GM12878 (cell line): ENCODE data around the gene PRKG1. TPM values are rescaled to one million over a fixed set of nuclear protein-coding genes. Genes with fewer than 3 reads are reported as not detected.

ENCODE experiments used
- ATAC-seq: fragments of 200-7000 bp; cut with Tn5 transposase; 3 replicates; pipeline ENCODE4 v1.9.1; 2020; ENCODE audit warnings: mild to moderate bottlenecking, moderate library complexity
- BruUV-seq: library from RNA; stranded (reverse); fragments of 400-500 nt; replicated peaks from 2 replicates; lab custom pipeline; 2021; lab: Mats Ljungman, UMichigan
- CTCF ChIA-PET: fragments of 300-600 bp; sonication (Branson Sonifier 250); formaldehyde crosslinking; extraction: SDS; loops from one replicate; lab custom pipeline; 2021; ENCODE audit warnings: inconsistent platforms; lab: Yijun Ruan, JAX
- POLR2A ChIA-PET: fragments of 350-600 bp; formaldehyde crosslinking; extraction: SDS; loops from one replicate; lab custom pipeline; 2021; ENCODE audit warnings: inconsistent platforms; lab: Charles Lee
- RAD21 ChIA-PET: fragments of 300-600 bp; sonication (Branson Sonifier 250); formaldehyde crosslinking; loops from one replicate; lab custom pipeline; 2023; ENCODE audit warnings: antibody characterized with exemption; ENCODE audit not compliant: unreplicated experiment; lab: Charles Lee
- SMC1A ChIA-PET: fragments of 300-600 bp; sonication (Branson Sonifier 250); formaldehyde crosslinking; loops from one replicate; lab custom pipeline; 2023; ENCODE audit not compliant: unreplicated experiment, uncharacterized antibody; lab: Charles Lee
- DNase-seq: peaks from one replicate; pipeline ENCODE4 v3.0.0-alpha.2; 2011; ENCODE audit warnings: low read depth, low spot score
- FAIRE-seq: peaks from 3 replicates; lab custom pipeline; 2011; peaks lifted over from hg19 to GRCh38; lab: Jason Lieb, UNC
- H2AFZ ChIP-seq: 2 replicates; pipeline ENCODE4 v1.6.0; 2011; ENCODE audit warnings: low read depth, low read length, control low read depth; ENCODE audit not compliant: control insufficient read depth
- H3K27ac ChIP-seq: 2 replicates; pipeline ENCODE4 v1.5.1; 2011; ENCODE audit warnings: control low read depth; ENCODE audit not compliant: control insufficient read depth, insufficient read depth
- H3K27me3 ChIP-seq, 2 experiments: replicated peaks in 1 of 2; 2 replicates each; pipeline versions ENCODE4 v1.6.0 to v1.6.1; 2011; ENCODE audit warnings: low read length in 1 of 2; ENCODE audit not compliant: control insufficient read depth in 2 of 2, insufficient read depth in 2 of 2
- H3K36me3 ChIP-seq, 2 experiments: 2 replicates each; pipeline ENCODE4 v1.5.1; 2011; ENCODE audit warnings: low read length in 1 of 2; ENCODE audit not compliant: control insufficient read depth in 2 of 2, insufficient read depth in 2 of 2
- H3K4me1 ChIP-seq: 2 replicates; pipeline ENCODE4 v1.6.1; 2011; ENCODE audit warnings: mild to moderate bottlenecking, low read length, moderate library complexity, mixed read lengths; ENCODE audit not compliant: control insufficient read depth, insufficient read depth
- H3K4me2 ChIP-seq: 2 replicates; pipeline ENCODE4 v1.6.0; 2011; ENCODE audit warnings: control low read depth; ENCODE audit not compliant: control insufficient read depth, insufficient read depth
- H3K4me3 ChIP-seq: fragments of 200-600 bp; sonication (generic); 2 replicates; pipeline ENCODE4 v1.5.1; 2016
- H3K79me2 ChIP-seq: 2 replicates; pipeline ENCODE4 v1.6.0; 2011; ENCODE audit warnings: low read length; ENCODE audit not compliant: control insufficient read depth, insufficient read depth
- H3K9ac ChIP-seq: 2 replicates; pipeline ENCODE4 v1.8.0; 2011; ENCODE audit warnings: low read length, control low read depth, mixed read lengths; ENCODE audit not compliant: control insufficient read depth, insufficient read depth
- H3K9me3 ChIP-seq: replicated peaks from 3 replicates; pipeline ENCODE4 v1.5.1; 2011; ENCODE audit warnings: mild to moderate bottlenecking, low read length; ENCODE audit not compliant: control insufficient read depth, insufficient read depth
- H4K20me1 ChIP-seq: 2 replicates; pipeline ENCODE4 v1.6.0; 2011; ENCODE audit not compliant: control insufficient read depth, insufficient read depth
- FOXK2 ChIP-seq: fragments of 450-650 bp; IDR thresholded peaks from 2 replicates; pipeline ENCODE4 v1.6.1; 2017; ENCODE audit warnings: mild to moderate bottlenecking, moderate library complexity
- PAX5 ChIP-seq: IDR thresholded peaks from 2 replicates; pipeline ENCODE4 v1.6.1; 2011; ENCODE audit warnings: low read depth, low read length, borderline replicate concordance
- TARDBP ChIP-seq: IDR thresholded peaks from 2 replicates; pipeline ENCODE4 v1.6.1; 2016; ENCODE audit warnings: borderline replicate concordance
- TCF12 ChIP-seq: IDR thresholded peaks from 2 replicates; pipeline ENCODE4 v1.6.1; 2011; ENCODE audit warnings: low read depth, mild to moderate bottlenecking, low read length
- USF1 ChIP-seq: IDR thresholded peaks from 2 replicates; pipeline ENCODE4 v1.6.1; 2011; ENCODE audit warnings: borderline replicate concordance, low read depth, mild to moderate bottlenecking, moderate library complexity, mixed read lengths, low read length; ENCODE audit not compliant: insufficient read depth; ENCODE audit errors: extremely low read length
- ZBTB4 ChIP-seq: fragments of 450-650 bp; formaldehyde crosslinking; IDR thresholded peaks from 2 replicates; pipeline ENCODE4 v1.4.0; 2022; ENCODE audit warnings: mild to moderate bottlenecking, moderate library complexity
- ZZZ3 ChIP-seq: IDR thresholded peaks from 2 replicates; pipeline ENCODE4 v1.6.1; 2011; ENCODE audit warnings: low read depth; ENCODE audit not compliant: control insufficient read depth, insufficient read length
- WGBS: methylation state at CpG from one replicate; pipeline ENCODE4 v1.1.6; 2016; ENCODE audit warnings: low lambda C conversion rate; ENCODE audit not compliant: insufficient replicate concordance, insufficient coverage; ENCODE audit errors: missing lambda C conversion rate; 5-methylcytosine and 5-hydroxymethylcytosine counted together
- in situ Hi-C: fragments of 300-500 bp; cut with MboI; formaldehyde crosslinking; loops from 9 replicates; pipeline ENCODE4 v1.14.3; 2018; ENCODE audit warnings: mixed read lengths
- intact Hi-C: fragments of 100-400 bp; cut with micrococcal nuclease; formaldehyde crosslinking; loops from one replicate; pipeline ENCODE4 v1.14.2; 2022; ENCODE audit not compliant: unreplicated experiment
- polyA plus RNA-seq, 11 experiments: library from polyadenylated mRNA; depleted of rRNA in 4 of 11; unstranded in 6 of 11; stranded (reverse) in 5 of 11; fragments of >200 nt; fragmentation: Nextera tagmentation in 4 of 11; fragmentation: Illumina TruSeq in 1 of 11; extraction: Ambion mirVana in 4 of 11; extraction: Trizol in 1 of 11; gene quantifications; 1 replicate in 1 of 11; 2 replicates in 10 of 11; pipeline versions ENCODE4 v1.2.1 to v1.2.3, GENCODE V29; 2011 to 2016; ENCODE audit warnings: inconsistent platforms in 2 of 11, missing spikeins in 2 of 11, low read depth in 1 of 11
- total RNA-seq, 4 experiments: library from RNA; depleted of rRNA in 3 of 4; stranded (reverse); fragments of >200 nt in 3 of 4; fragmentation: Illumina TruSeq in 1 of 4; extraction: Trizol in 1 of 4; gene quantifications; 2 replicates each; pipeline versions ENCODE4 v1.2.1 to v1.2.3, GENCODE V29; 2013 to 2021

The PRKG1 gene
- total and polyA plus RNA-seq, 10 of the 15 experiments (the other 5 are each of a cell fraction or from before 2014, with no cell fraction given) = 0.04 to 0.05 TPM; not detected in 8

- SMC1A ChIA-PET = no interaction called here
- ATAC-seq = no peak
- Histone ChIP-seq H3K9ac (no peak overlapping the region), H3K4me3 (no peak overlapping the region), H2AFZ (no peak overlapping the region), H4K20me1 (no peaks in the 10 kb centered on the region), H3K4me1 (no peaks in the 10 kb centered on the region), H3K4me2 (no peak overlapping the region), H3K27me3 (no peaks in the 10 kb centered on the region), H3K27ac (no peak overlapping the region), H3K9me3 (no peaks in the 10 kb centered on the region), H3K36me3 (no peaks in the 10 kb centered on the region), H3K79me2 (no peaks in the 10 kb centered on the region)
- in situ Hi-C loops = no loop called here
- intact Hi-C loops = no loop called here
- TF ChIP-seq ZBTB4 (CRISPR knock-in tag) = no peak
- TF ChIP-seq TCF12 = no peak
- TF ChIP-seq PAX5 = no peak
- no peak for TF ChIP-seq TARDBP
- no peak for TF ChIP-seq FOXK2
- no peak for TF ChIP-seq USF1
- no peak for TF ChIP-seq ZZZ3
- WGBS = 0% methylated on average over 3 of the region's 3 CpGs
- DNase-seq = no peak
- no TSS peak for BruUV-seq
- FAIRE-seq = no peak
- CTCF ChIA-PET = no interaction called here
- RAD21 ChIA-PET = no interaction called here
- POLR2A ChIA-PET = no interaction called here
These were observed 141.9 kb downstream of the PRKG1 start for GRCh38 chr10:51215951-51216834.
